Type B pancreatic cell (in vitro differentiated cells): Measurements from ENCODE around the gene COL23A1. TPM values are rescaled to one million over a fixed set of nuclear protein-coding genes. Genes with fewer than 3 reads are reported as not detected.

Experiments
- DNase-seq: peaks from one replicate; pipeline ENCODE4 v3.0.0; 2021; ENCODE audit warnings: mixed read lengths; ENCODE audit not compliant: unreplicated experiment; ENCODE audit errors: extremely low spot score
- H3K27ac Mint-ChIP-seq: 2 replicates; pipeline ENCODE4 v1.8.0; 2021; ENCODE audit warnings: mild to moderate bottlenecking, mixed read lengths
- H3K27me3 Mint-ChIP-seq: 2 replicates; pipeline ENCODE4 v1.8.0; 2021; ENCODE audit warnings: mixed read lengths
- H3K36me3 Mint-ChIP-seq: 2 replicates; pipeline ENCODE4 v1.8.0; 2021; ENCODE audit warnings: mixed read lengths
- H3K4me1 Mint-ChIP-seq: one replicate; pipeline ENCODE4 v1.8.0; 2021; ENCODE audit warnings: mixed read lengths; ENCODE audit not compliant: unreplicated experiment
- H3K4me3 Mint-ChIP-seq: 2 replicates; pipeline ENCODE4 v1.8.0; 2021; ENCODE audit warnings: mild to moderate bottlenecking, mixed read lengths
- H3K9me3 Mint-ChIP-seq: 2 replicates; pipeline ENCODE4 v1.8.0; 2021; ENCODE audit warnings: mixed read lengths
- CTCF ChIP-seq: fragments of 200-600 bp; sonication (generic); conservative IDR thresholded peaks from 2 replicates; pipeline ENCODE4 v1.5.0; 2021; ENCODE audit warnings: antibody characterized with exemption, mild to moderate bottlenecking
- total RNA-seq: library from RNA; stranded (reverse); gene quantifications from 2 replicates; pipeline ENCODE4 v1.2.1, GENCODE V29; 2021; ENCODE audit warnings: low replicate concordance

COL23A1 gene
- total RNA-seq, 1 donor from 2014 or later: 15.5 TPM

GRCh38 chr5:178465861-178466288 is 124.3 kb downstream of the COL23A1 start:
- H3K4me3 Mint-ChIP-seq: no peak overlapping the region
- peak; percentile 53 for DNase-seq
- H3K9me3 Mint-ChIP-seq: no peaks in the 10 kb centered on the region
- no peaks in the 10 kb centered on the region for H3K36me3 Mint-ChIP-seq
- peaks cover 11% of the 10 kb centered on the region for H3K27me3 Mint-ChIP-seq
- H3K4me1 Mint-ChIP-seq: peaks cover 71% of the 10 kb centered on the region
- no peak overlapping the region for H3K27ac Mint-ChIP-seq
- TF ChIP-seq CTCF: no peak

- peak; percentile 54 for DNase-seq
These were observed 124.8 kb downstream of the COL23A1 start for GRCh38 chr5:178465228-178465860.

GRCh38 chr5:178464431-178465048 is 125.7 kb downstream of the COL23A1 start:
- Mint-ChIP-seq H3K36me3 (no peaks in the 10 kb centered on the region), H3K27ac (no peak overlapping the region), H3K4me1 (peaks cover 64% of the 10 kb centered on the region), H3K27me3 (peaks cover 4% of the 10 kb centered on the region), H3K4me3 (no peak overlapping the region), H3K9me3 (no peaks in the 10 kb centered on the region)
- TF ChIP-seq CTCF: no peak
- peak; percentile 48 for DNase-seq

More at GRCh38 chr5:178465228-178465860, 124.8 kb downstream of the COL23A1 start:
- TF ChIP-seq CTCF: no peak
- Mint-ChIP-seq H3K36me3 (no peaks in the 10 kb centered on the region), H3K27ac (no peak overlapping the region), H3K4me1 (peaks cover 71% of the 10 kb centered on the region), H3K4me3 (no peak overlapping the region), H3K27me3 (peaks cover 10% of the 10 kb centered on the region), H3K9me3 (no peaks in the 10 kb centered on the region)

GRCh38 chr5:178463321-178464155 is 126.7 kb downstream of the COL23A1 start:
- Mint-ChIP-seq H3K36me3 (no peaks in the 10 kb centered on the region), H3K4me3 (no peak overlapping the region), H3K27me3 (peaks cover 4% of the 10 kb centered on the region), H3K27ac (no peak overlapping the region), H3K9me3 (no peaks in the 10 kb centered on the region), H3K4me1 (peaks cover 56% of the 10 kb centered on the region)
- peak; percentile 60 for DNase-seq
- no peak for TF ChIP-seq CTCF

GRCh38 chr5:178462816-178463215 is 127.4 kb downstream of the COL23A1 start:
- H3K4me1 Mint-ChIP-seq: peaks cover 51% of the 10 kb centered on the region
- no peaks in the 10 kb centered on the region for H3K9me3 Mint-ChIP-seq
- peaks cover 4% of the 10 kb centered on the region for H3K27me3 Mint-ChIP-seq
- no peak for TF ChIP-seq CTCF
- peak; percentile 40 for DNase-seq
- no peaks in the 10 kb centered on the region for H3K36me3 Mint-ChIP-seq
- no peak overlapping the region for H3K4me3 Mint-ChIP-seq
- H3K27ac Mint-ChIP-seq: no peak overlapping the region
